Sigmoid colon (tissue), 4 donors: ENCODE data around the gene VAV1.

Source experiments
- CTCF ChIP-seq, 4 experiments: fragments of 450-650 bp in 3 of 4; fragments of 200-600 bp in 1 of 4; IDR thresholded peaks; one replicate each; pipeline ENCODE4 v1.5.1; 2016 to 2019; ENCODE audit warnings: antibody characterized with exemption in 4 of 4, mild to moderate bottlenecking in 3 of 4, moderate library complexity in 2 of 4
- EP300 ChIP-seq, 4 donors: sonication (generic); formaldehyde crosslinking; IDR thresholded peaks; one replicate each; pipeline ENCODE4 v1.6.1; 2017; ENCODE audit warnings: antibody characterized with exemption in 4 of 4
- POLR2A ChIP-seq, 2 donors: fragments of 450-650 bp; IDR thresholded peaks; one replicate each; pipeline ENCODE4 v1.6.1; 2016; ENCODE audit warnings: antibody characterized with exemption in 2 of 2, mild to moderate bottlenecking in 2 of 2, moderate library complexity in 2 of 2
- POLR2AphosphoS5 ChIP-seq, 4 donors: sonication (generic); formaldehyde crosslinking; IDR thresholded peaks; one replicate each; pipeline ENCODE4 v1.6.1; 2017; ENCODE audit warnings: antibody characterized with exemption in 4 of 4

GRCh38 chr19:6806488-6806887 is 34.0 kb downstream of the VAV1 start:
- TF ChIP-seq CTCF (IDR thresholded peaks at IDR 0.05) (no peak), POLR2A (IDR thresholded peaks at IDR 0.05) (no peak), POLR2AphosphoS5 (IDR thresholded peaks at IDR 0.05) (no peak), EP300 (IDR thresholded peaks at IDR 0.05) (no peak)
